22Rv1 (cell line): ENCODE data around the gene IRAK2.

Experiments
- H3K27ac ChIP-seq: fragments of 450-650 bp; 2 replicates; pipeline ENCODE4 v1.5.1; 2017
- ZFX ChIP-seq: fragments of 450-650 bp; IDR thresholded peaks from 2 replicates; pipeline ENCODE4 v1.6.1; 2017; ENCODE audit warnings: antibody characterized with exemption, borderline replicate concordance
- TF ChIP-seq, protein P1 (sequence below): fragments of 450-650 bp; IDR thresholded peaks from 2 replicates; pipeline ENCODE4 v1.5.1; 2017; ENCODE audit warnings: mild to moderate bottlenecking

Gene IRAK2

DNA sequence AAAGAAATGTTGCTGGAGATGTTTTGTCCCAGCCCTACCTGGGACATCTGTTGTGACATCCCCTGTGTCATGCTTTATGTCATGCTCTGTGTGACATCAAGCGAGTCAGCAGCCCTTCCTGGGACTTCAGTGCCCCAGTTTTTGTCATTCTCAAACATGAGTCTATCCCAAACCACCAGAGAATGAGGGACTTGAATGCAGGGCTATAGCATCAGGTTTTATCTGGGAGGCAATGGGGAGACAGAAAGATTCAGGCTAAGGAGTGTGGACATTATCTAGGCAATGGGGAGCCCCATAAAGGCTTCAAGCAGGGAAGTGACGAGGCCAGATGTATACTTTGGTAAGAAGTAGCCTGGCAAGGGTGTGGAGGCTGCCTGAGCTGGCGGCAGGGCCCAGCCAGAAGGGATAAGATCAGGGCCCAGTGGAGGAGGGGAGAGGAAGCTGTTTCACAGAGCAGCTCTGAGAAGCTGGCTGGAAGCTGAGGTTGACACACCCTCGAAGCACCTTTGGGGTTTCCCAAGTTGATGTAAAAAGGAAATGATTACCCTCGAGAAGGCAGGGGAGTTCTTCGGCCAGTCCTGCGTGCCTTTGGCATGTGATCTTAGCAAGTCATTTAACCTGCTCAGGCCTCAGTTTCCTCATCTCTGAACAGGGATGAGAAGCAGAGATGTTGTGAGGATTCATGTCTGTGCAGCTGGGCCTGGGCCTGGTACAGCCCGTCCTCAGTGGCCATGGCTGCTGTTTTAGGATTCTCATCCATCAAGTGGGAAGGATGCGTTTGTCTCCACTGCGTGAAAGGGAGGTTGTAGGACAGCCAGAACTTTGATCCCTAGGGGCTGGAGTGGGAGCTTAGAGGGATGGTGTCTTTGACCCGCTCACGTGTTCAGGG is 34.3 kb downstream of the IRAK2 start:
- H3K27ac ChIP-seq, result no peak overlapping the region

DNA sequence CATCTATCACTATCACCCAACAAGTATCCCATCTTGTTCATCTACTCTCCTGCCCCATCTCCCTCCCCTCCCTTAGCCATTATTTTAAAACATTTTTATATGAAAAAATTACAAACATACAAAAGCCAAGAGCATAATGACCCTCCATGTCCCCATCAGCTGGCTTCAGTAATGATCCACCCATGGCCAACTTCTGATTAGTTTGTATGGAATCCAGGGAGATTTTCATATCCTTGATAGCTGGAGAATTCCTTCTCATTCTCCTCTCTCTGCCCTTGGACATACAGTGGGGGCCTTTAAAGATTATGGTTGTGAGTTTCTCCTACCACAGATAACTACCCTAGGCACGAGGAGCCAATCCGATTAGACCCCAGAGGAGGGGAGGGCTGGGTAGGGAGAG is 40.2 kb downstream of the IRAK2 start:
- no peak for TF ChIP-seq ZFX
- TF ChIP-seq, protein P1, sequence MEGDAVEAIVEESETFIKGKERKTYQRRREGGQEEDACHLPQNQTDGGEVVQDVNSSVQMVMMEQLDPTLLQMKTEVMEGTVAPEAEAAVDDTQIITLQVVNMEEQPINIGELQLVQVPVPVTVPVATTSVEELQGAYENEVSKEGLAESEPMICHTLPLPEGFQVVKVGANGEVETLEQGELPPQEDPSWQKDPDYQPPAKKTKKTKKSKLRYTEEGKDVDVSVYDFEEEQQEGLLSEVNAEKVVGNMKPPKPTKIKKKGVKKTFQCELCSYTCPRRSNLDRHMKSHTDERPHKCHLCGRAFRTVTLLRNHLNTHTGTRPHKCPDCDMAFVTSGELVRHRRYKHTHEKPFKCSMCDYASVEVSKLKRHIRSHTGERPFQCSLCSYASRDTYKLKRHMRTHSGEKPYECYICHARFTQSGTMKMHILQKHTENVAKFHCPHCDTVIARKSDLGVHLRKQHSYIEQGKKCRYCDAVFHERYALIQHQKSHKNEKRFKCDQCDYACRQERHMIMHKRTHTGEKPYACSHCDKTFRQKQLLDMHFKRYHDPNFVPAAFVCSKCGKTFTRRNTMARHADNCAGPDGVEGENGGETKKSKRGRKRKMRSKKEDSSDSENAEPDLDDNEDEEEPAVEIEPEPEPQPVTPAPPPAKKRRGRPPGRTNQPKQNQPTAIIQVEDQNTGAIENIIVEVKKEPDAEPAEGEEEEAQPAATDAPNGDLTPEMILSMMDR, result no peak
- peak overlapping the region; percentile 84 for H3K27ac ChIP-seq

More for the DNA sequence above, 34.3 kb downstream of the IRAK2 start:
- TF ChIP-seq, protein P1, result no peak
- no peak for TF ChIP-seq ZFX

DNA sequence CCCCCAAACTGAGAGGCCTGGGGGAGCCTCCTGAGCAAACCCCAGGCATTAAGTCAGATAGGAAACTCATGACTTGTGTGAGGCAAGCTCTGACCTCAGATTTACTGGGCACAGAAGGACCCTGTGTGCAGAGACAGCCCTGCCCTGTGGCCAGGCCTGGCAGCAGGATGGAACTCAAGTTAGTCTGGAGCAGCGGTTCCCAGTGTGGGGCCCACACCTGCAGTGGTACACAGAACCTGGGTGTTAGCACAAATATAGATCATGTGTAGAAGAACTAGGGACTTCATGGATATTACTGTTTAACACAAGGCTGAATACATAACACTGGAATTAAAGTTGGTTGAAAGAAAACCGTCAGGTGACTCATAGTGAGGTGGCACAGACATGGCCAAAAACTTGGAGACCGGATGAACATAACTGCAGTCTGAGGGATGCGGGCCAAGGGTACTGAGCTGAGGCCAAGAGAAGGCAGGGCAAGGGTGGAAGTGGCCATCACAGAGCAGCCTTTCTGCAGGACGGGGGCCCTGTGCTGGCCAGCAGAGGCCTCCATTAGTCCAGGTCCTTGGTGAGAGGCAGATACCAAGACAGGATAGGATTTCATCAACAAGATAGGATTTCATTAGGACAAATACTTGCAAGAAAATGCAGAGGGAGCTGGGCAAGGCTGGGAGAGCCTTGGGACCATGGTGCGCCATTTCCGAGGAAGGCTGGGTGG is 40.9 kb downstream of the IRAK2 start:
- TF ChIP-seq ZFX, result no peak
- TF ChIP-seq, protein P1, result no peak
- peak overlapping the region; percentile 84 for H3K27ac ChIP-seq

DNA sequence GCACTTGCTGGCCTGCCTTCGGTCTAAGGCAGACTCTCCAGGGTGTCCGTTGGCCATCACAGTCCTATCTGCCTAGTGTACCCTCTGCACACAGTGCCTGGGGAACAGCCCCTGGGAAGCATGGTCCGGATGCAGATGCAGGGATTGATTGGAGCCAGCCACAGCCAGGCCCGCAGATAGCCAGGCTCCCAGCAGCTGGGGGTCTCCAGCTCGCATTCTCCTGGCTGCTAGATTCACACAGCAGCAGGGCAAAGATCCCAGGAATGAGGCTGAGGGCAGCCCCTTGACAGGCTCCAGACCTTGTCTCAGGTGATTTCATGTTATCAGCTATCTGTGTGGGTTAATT is 41.4 kb downstream of the IRAK2 start:
- H3K27ac ChIP-seq, result peak overlapping the region; percentile 84
- TF ChIP-seq ZFX, result no peak
- TF ChIP-seq, protein P1, result no peak

DNA sequence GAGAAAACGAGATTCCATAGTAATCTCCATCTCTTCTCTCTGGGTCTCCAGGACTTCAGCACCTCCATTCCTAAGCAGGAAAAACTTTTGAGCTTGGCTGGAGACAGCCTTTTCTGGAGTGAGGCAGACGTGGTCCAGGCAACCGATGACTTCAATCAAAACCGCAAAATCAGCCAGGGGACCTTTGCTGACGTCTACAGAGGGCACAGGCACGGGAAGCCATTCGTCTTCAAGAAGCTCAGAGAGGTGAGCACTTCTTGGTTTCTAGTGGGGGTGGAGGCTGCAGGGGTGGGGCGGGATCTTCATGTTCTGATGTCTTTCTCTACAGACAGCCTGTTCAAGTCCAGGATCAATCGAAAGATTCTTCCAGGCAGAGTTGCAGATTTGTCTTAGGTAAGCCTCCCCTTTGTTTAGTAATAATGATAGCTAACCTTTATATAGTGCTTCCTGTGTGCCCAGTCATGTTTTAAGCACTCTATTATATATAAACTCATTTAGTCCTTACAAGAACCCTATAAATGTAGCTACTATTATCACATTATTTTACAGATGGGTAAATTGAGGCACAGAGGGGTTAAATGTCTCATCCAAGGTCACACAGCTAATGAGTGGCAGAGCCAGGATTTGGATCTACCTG is 48.6 kb downstream of the IRAK2 start:
- TF ChIP-seq, protein P1, result no peak
- no peak for TF ChIP-seq ZFX
- H3K27ac ChIP-seq, result no peak overlapping the region

DNA sequence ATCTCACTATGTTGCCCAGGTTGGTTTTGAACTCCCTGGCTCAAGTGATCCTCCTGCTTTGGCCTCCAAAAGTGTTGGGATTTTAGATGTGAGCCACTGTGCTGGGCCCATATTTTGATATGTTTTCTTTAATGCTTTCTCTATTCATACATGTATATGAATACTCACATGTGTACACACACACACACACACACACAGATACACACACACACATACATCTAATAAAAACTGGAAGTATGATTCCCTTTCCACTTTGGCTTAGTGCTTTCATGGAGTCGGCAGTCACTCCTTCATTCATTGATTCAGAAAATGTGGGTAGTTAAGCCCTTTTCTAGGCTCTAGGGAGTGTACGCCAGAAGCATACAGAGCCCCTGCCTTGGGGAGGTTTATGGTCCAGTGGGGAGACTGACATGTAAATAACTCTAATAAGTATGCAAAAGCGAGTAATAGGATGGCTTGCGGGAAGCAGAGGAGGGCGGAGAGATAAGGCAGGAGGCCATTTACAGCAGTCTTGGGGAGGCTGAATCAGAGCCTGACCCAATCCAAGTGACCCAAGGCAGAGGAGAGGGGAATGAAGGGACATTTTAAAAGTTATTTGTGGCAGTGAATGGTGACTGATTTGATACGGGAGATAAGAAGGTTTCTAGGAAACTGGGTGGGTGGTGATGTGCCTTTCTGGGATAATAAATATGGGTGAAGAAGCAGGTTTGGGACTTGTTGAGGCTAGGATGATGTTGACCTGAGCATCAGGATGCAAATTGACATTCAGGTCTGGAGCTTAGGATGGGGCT is 51.1 kb downstream of the IRAK2 start:
- TF ChIP-seq ZFX, result no peak
- TF ChIP-seq, protein P1, result no peak
- H3K27ac ChIP-seq, result no peak overlapping the region
